Body of pancreas (tissue), 4 donors: ENCODE measurements around the gene DLX6.

ENCODE experiments used
- POLR2A ChIP-seq, 3 donors: fragments of 450-650 bp; IDR thresholded peaks; one replicate each; pipeline ENCODE4 v1.6.1; 2016; ENCODE audit warnings: antibody characterized with exemption in 3 of 3, mild to moderate bottlenecking in 2 of 3
- TF ChIP-seq, protein P1 (sequence below), 7 experiments: fragments of 450-650 bp in 4 of 7; fragments of 200-600 bp in 3 of 7; sonication (generic) in 3 of 7; IDR thresholded peaks; one replicate each; pipeline ENCODE4 v1.5.1; 2016 to 2019; ENCODE audit warnings: antibody characterized with exemption in 7 of 7

DNA sequence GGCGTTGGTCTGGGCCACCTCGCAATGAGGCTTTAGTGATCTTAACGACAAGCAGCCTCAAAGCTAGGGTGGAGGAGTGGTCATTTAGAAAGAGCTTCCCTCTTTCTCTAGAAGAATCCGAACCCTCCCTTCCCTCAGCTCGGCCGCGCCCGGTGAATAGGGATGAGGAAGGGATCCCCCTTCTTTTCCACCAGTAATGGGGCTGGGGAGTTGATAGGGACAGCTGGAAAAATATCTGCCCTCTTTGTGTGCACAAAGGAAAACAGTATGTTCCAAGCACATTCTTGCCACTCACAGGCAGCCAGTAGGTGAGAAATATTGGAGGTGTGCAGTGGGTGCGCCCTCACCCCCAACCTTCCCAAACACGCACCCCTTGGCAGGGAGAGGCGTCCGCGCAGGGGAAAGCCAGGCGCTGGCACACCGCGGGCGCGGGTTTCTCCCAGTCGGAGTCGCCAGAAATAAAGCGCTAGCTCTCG is 12.8 kb downstream of the DLX6 start:
- TF ChIP-seq, protein P1, sequence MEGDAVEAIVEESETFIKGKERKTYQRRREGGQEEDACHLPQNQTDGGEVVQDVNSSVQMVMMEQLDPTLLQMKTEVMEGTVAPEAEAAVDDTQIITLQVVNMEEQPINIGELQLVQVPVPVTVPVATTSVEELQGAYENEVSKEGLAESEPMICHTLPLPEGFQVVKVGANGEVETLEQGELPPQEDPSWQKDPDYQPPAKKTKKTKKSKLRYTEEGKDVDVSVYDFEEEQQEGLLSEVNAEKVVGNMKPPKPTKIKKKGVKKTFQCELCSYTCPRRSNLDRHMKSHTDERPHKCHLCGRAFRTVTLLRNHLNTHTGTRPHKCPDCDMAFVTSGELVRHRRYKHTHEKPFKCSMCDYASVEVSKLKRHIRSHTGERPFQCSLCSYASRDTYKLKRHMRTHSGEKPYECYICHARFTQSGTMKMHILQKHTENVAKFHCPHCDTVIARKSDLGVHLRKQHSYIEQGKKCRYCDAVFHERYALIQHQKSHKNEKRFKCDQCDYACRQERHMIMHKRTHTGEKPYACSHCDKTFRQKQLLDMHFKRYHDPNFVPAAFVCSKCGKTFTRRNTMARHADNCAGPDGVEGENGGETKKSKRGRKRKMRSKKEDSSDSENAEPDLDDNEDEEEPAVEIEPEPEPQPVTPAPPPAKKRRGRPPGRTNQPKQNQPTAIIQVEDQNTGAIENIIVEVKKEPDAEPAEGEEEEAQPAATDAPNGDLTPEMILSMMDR (IDR thresholded peaks at IDR 0.05) = no peak
- no peak for TF ChIP-seq POLR2A (IDR thresholded peaks at IDR 0.05)
